ENCODE measurements around the gene SYT1.

DNA sequence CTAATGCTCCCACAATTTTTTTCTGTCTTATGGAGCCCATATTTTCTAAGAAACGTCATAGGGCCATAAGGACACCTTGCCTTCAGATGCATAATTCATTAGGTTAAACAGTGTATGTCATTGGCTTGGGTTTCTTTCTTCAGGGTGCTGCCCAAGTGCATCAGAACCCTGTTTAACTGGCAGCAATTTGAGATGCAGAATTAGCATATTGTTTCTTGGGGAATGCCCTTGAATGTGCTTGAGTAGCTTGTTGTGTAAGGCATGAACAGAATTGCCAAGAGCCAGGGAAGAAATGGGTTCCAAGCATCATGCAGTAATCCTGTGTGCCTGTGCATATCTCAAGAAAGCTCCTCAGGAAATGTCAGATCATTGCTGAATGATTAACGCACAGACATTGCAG, 277.2 kb downstream of the SYT1 start:
- no peak for TF ChIP-seq POLR2AphosphoS5 (IDR thresholded peaks at IDR 0.05; ENCODE audit: borderline replicate concordance, low read depth, low read length)
- no peak for TF ChIP-seq FOXP2 (optimal IDR thresholded peaks at IDR 0.05; ENCODE audit: control extremely low read depth, extremely low read length, insufficient read depth)
